Duodenal mucosa (tissue), 2 donors: ENCODE measurements around the gene RAMP1.

Experiments used
- H3K27ac ChIP-seq: one replicate; pipeline ENCODE4 v1.7.0; 2013; ENCODE audit warnings: low read depth, low read length
- H3K27me3 ChIP-seq, 2 donors: one replicate each; pipeline ENCODE4 v1.7.0; 2013; ENCODE audit warnings: low read length in 2 of 2, control low read depth in 1 of 2; ENCODE audit not compliant: insufficient read depth in 2 of 2, control insufficient read depth in 1 of 2
- H3K36me3 ChIP-seq, 2 donors: one replicate each; pipeline ENCODE4 v1.7.0; 2013; ENCODE audit warnings: low read length in 2 of 2, control low read depth in 1 of 2; ENCODE audit not compliant: insufficient read depth in 2 of 2, control insufficient read depth in 1 of 2
- H3K4me1 ChIP-seq, 2 donors: one replicate each; pipeline ENCODE4 v1.7.0; 2013; ENCODE audit warnings: low read length in 2 of 2, control low read depth in 1 of 2; ENCODE audit not compliant: insufficient read depth in 2 of 2, control insufficient read depth in 1 of 2
- H3K4me3 ChIP-seq, 2 donors: one replicate each; pipeline ENCODE4 v1.7.0; 2013; ENCODE audit warnings: low read length in 2 of 2, low read depth in 1 of 2
- H3K9ac ChIP-seq, 2 donors: one replicate each; pipeline ENCODE4 v1.7.0; 2013; ENCODE audit warnings: low read length in 2 of 2, low read depth in 1 of 2
- H3K9me3 ChIP-seq, 2 donors: one replicate each; pipeline ENCODE4 v1.7.0; 2013; ENCODE audit warnings: low read length in 2 of 2, control low read depth in 1 of 2; ENCODE audit not compliant: control insufficient read depth in 1 of 2

RAMP1 gene

GRCh38 chr2:237892984-237893595 is 33.7 kb downstream of the RAMP1 start:
- H3K27ac ChIP-seq = no peak overlapping the region
- H3K9me3 ChIP-seq = no peaks in the 10 kb centered on the region
- peaks cover 0 to 5% of the 10 kb centered on the region in 2 donors for H3K36me3 ChIP-seq
- H3K4me3 ChIP-seq = no peak overlapping the region
- H3K9ac ChIP-seq = no peak overlapping the region
- H3K4me1 ChIP-seq = peaks cover under 1 to 10% of the 10 kb centered on the region in 2 donors
- H3K27me3 ChIP-seq = no peaks in the 10 kb centered on the region

GRCh38 chr2:237894396-237894979 is 35.1 kb downstream of the RAMP1 start:
- Histone ChIP-seq H3K36me3 (peaks cover 0 to 5% of the 10 kb centered on the region in 2 donors), H3K4me1 (peaks cover 11 to 21% of the 10 kb centered on the region in 2 donors), H3K9me3 (no peaks in the 10 kb centered on the region), H3K9ac (no peak overlapping the region), H3K27me3 (no peaks in the 10 kb centered on the region), H3K27ac (no peak overlapping the region), H3K4me3 (no peak overlapping the region)

GRCh38 chr2:237894986-237895543 is 35.6 kb downstream of the RAMP1 start:
- H3K27ac ChIP-seq = no peak overlapping the region
- H3K9ac ChIP-seq = no peak overlapping the region
- no peak overlapping the region for H3K4me3 ChIP-seq
- H3K36me3 ChIP-seq = peaks cover 0 to 5% of the 10 kb centered on the region in 2 donors
- peaks cover 11 to 21% of the 10 kb centered on the region in 2 donors for H3K4me1 ChIP-seq
- H3K27me3 ChIP-seq = no peaks in the 10 kb centered on the region
- H3K9me3 ChIP-seq = no peaks in the 10 kb centered on the region

- Histone ChIP-seq H3K9ac (no peak overlapping the region), H3K27ac (no peak overlapping the region), H3K4me1 (peaks cover 11 to 21% of the 10 kb centered on the region in 2 donors)
These were observed 36.4 kb downstream of the RAMP1 start for GRCh38 chr2:237895544-237896506.

GRCh38 chr2:237896507-237896892 is 37.1 kb downstream of the RAMP1 start:
- H3K4me1 ChIP-seq = peaks cover 11 to 21% of the 10 kb centered on the region in 2 donors
- no peaks in the 10 kb centered on the region for H3K27me3 ChIP-seq
- H3K9ac ChIP-seq = no peak overlapping the region
- peaks cover 0 to 5% of the 10 kb centered on the region in 2 donors for H3K36me3 ChIP-seq
- H3K9me3 ChIP-seq = no peaks in the 10 kb centered on the region
- no peak overlapping the region for H3K27ac ChIP-seq
- no peak overlapping the region for H3K4me3 ChIP-seq

More at GRCh38 chr2:237895544-237896506, 36.4 kb downstream of the RAMP1 start:
- Histone ChIP-seq H3K9me3 (no peaks in the 10 kb centered on the region), H3K27me3 (no peaks in the 10 kb centered on the region), H3K36me3 (peaks cover 0 to 5% of the 10 kb centered on the region in 2 donors), H3K4me3 (no peak overlapping the region)

GRCh38 chr2:237896956-237897355 is 37.5 kb downstream of the RAMP1 start:
- Histone ChIP-seq H3K27me3 (no peaks in the 10 kb centered on the region), H3K4me1 (peaks cover 11 to 21% of the 10 kb centered on the region in 2 donors), H3K36me3 (peaks cover 0 to 5% of the 10 kb centered on the region in 2 donors), H3K4me3 (no peak overlapping the region), H3K9me3 (no peaks in the 10 kb centered on the region), H3K9ac (no peak overlapping the region), H3K27ac (no peak overlapping the region)

- H3K27me3 ChIP-seq = no peaks in the 10 kb centered on the region
- H3K9ac ChIP-seq = no peak overlapping the region
- peaks cover 11 to 15% of the 10 kb centered on the region in 2 donors for H3K4me1 ChIP-seq
- no peak overlapping the region for H3K27ac ChIP-seq
- H3K4me3 ChIP-seq = no peak overlapping the region
- H3K36me3 ChIP-seq = peaks cover 0 to 5% of the 10 kb centered on the region in 2 donors
- H3K9me3 ChIP-seq = no peaks in the 10 kb centered on the region
These were observed 38.6 kb downstream of the RAMP1 start for GRCh38 chr2:237898057-237898414.

GRCh38 chr2:237900891-237901831 is 41.7 kb downstream of the RAMP1 start:
- Histone ChIP-seq H3K4me1 (peaks cover 11 to 18% of the 10 kb centered on the region in 2 donors), H3K4me3 (no peak overlapping the region), H3K27me3 (no peaks in the 10 kb centered on the region), H3K27ac (no peak overlapping the region), H3K9me3 (no peaks in the 10 kb centered on the region), H3K9ac (no peak overlapping the region), H3K36me3 (peaks cover 0 to 5% of the 10 kb centered on the region in 2 donors)
